Activated CD4-positive, alpha-beta T cell treated with anti-CD3 and anti-CD28 coated beads, Interleukin-2, amount 50 U/mL, for 48 hours (primary cell): ENCODE results near the gene DYNLRB2.

ENCODE experiments used
- DNase-seq, 2 experiments: peaks; one replicate each; pipeline ENCODE4 v3.0.0-alpha.2; 2020

DYNLRB2 gene

DNA sequence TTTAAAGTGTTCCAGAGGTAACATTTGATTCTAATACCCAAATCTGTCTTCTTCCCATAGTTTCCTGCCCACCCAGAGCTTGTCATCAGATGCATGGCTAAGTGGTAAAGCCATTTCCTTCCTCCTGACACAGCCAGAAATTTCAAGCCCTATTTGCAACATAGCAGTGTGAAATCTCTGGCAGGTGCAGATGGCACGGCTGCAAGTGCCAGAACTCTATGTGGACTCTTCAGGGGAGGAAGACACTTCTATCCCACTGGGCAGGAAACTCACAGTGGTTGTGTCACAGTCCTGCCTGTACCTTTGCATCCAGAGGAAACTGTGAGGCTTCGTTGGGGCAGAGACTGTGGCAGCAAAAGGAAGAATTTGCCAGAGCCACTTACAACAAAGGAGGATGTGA, 13.2 kb downstream of the DYNLRB2 start:
- no peak for DNase-seq

DNA sequence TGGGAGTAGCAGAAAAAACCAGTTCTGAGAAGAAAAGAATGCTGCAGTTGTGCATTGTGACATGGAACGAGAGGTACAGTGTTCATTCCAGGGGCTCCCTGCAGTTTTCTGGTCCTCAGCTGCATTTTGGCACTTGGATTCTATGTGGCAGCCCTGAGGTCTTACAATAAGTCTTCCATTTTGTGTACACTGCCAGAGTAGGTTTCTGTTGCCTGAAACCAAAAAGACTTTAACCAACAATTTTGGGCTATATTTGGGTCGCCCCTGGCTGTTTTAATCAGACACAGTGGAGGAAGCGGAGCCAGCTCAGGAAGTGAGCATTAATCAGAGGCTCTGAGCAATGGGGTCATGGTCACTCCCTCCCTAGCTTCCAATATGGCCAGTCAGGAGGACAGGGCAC, 15.7 kb downstream of the DYNLRB2 start:
- no peak for DNase-seq

DNA sequence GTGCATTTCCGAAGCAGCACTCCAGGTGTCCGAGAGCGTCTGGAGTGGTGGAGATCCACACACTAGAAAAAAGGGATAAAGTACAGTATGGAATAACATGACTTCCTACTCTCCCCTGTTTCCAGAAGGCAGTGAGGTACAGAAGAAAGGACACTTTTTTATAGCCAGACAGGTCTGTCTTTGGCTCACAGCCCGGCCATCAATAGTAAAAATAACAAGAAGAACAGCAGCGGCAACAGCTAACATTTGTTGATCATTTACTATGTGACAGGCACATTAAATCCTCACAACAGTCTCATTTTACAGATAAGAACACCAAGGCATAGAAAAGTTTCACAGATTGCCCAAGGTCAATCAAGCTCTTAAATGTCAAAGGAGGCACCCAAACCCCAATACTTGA, 16.2 kb downstream of the DYNLRB2 start:
- DNase-seq = no peak

DNA sequence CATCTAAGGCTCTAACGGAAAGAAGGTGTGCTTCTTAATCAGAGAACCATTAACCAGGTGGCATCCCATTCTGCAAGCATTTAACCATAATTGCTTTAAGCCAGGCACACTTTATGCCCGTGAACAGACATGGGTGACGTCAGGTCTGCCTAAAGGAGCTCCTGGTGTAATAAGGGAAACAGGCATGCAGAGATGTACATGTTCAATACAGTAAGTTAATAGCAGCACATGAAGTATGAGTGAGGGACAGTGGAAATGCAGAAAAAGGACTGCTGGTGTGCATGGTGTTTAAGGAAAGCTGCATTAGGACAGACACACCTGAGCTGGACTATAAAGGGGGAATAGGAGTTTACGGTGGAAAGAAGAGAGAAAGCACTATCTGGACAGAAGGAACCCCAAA, 18.6 kb downstream of the DYNLRB2 start:
- no peak for DNase-seq

DNA sequence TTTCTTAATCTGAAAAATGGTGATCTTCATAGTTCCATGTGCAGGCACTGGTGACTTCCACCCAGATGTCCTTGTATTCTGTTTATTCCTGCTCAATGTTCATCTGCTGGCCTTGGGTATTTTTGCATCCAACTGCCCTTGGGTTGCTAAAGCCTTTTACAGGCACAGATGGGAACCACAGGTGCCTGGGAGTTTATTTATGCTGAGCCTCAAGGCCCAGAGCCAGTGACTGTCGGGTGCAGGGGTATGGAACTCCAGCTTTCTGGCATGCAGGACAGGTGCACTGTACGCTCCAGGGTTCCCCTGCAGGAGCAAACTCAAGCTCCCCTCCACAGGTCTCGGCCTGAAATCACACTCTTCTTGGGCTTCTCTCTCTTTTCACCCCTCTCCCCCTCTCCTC, 22.3 kb downstream of the DYNLRB2 start:
- DNase-seq = no peak

DNA sequence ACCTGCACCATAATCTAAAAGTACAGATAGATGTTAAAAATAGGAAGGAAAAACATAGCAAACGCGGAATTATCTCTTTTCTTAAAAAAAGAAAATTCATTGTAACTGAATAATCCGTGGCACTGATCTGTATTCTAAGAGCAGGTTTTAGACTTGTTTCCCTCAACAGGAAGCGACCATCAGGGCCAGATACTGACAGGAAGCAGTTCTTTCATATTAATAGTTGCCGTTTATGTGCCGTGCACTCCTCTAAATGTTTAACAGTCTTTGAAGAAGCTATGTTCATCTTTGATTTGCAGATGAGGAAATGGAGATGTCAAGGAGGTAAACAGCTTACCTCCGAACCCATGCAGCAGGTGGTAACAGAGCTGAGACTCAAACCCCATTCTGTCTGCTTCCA, 23.6 kb downstream of the DYNLRB2 start:
- no peak for DNase-seq

DNA sequence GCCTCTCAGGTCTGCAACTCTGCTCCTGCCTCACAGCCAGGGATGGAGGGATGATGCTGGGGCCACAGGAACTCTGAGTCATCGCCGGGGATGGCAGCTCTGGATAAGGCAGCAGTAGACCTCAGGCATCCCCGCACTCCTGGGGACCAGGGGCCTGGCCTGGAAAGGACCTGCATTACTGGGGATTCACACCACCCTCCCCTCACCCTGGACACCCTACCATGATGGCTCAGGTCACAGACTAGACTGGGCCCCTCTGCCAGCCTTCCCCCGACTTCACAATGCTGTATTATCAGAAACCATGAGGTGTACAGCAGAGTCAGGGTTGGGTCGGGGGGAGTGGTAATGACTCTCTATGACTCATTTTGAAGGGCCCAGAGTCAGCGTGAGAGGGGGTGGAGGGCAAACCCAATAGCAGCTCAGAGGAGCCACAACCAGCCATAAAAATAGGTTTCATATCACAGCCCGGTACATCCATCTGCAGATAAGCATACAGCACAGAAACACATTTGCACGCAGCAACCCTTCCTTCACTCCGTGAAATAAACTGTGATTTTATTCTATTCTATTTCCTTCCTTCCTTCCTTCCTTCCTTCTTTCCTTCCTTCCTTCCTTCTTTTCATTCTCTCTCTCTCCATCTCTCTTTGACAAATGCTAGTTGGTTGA, 28.8 kb downstream of the DYNLRB2 start:
- peak; percentile 77 to 86 for DNase-seq

DNA sequence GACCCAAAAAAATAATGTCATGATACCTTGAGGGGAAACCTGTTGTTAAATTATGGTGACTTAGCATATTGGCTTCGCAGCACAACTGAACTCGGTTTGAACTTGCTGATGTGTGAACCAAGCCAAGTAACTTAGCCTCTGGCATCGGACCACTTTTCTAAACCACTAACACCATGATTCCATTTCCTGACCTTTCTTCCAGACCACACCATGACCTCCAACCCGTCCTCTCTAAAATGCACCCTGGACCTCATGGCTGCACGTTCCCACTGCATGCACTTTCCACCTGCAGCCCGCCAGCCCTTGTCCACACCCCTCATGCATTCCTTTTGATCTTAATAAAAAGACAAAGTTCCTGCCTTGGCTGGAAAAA, 29.3 kb downstream of the DYNLRB2 start:
- DNase-seq = no peak

DNA sequence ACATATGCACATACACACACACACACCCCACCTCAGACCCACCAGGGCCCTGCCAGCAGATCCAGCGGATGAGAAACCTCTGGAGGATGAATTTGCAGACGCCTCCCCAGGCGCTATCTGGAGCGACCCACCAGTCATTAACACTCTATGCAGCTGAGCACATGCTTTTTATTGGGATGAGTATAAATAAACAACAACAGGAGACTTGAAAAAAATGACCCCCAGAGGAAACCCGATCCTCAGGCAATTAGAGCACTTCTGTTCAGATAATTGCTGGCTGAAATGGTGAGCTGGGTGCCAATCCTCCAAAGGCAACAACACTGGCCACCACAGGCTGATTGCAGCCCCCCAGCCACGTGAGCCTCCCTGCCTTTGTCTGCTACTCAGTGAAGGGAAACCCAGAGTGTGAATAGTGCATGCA, 32.9 kb downstream of the DYNLRB2 start:
- no peak for DNase-seq

DNA sequence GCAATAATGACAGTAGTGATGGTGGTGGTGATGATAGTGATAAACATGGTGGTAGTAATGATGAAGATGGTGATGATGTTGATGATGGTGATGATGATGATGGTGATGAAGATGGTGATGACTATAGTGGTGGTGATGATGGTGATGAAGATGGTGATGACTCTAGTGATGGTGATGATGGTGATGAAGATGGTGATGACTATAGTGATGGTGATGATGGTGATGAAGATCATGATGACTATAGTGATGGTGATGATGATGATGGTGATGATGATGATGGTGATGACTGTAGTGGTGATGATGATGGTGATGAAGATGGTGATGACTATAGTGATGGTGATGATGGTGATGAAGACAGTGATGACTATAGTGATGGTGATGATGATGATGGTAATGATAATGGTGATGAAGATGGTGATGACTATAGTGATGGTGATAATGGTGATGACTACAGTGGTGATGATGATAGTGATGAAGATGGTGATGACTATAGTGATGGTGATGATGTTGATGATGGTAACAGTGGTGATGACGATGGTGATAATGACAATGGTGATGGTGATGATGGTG, 35.6 kb downstream of the DYNLRB2 start:
- DNase-seq = no peak

DNA sequence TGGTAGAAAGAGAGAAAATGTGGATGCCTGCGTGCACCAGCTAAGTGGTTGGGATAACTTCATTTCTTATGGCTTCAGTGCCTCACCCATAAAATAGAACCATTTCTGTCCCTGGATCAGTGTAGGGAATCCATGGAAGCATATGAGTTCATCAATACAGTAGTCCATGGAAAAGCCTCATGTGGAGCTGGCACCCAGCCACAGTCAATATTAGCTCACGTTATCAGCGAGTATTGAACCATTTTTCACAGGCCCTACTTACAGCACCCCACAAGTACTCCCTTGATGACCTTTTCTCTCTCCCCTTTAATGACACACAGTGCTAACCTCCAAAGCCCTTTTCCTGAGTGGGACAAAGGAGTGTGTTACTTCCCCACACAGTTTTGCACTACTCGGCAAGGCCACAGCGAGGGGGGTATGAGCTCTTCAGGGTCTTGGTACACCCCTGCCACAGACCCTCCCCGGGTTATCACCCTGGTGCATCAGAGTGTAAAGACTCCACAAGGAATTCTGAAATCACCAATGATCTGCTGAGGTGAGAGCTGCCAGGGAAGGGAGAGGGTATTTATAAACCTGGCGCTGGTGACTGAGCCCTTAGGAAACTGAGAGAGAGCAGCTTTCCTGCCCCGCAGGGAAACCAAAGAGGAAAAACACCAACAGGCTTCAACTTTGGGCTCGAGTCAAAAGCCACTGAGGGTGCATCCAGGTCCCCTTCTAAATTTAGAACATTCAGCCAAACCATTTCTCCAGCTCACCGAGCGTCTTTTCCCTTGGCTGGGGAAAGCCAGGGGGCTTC, 36.9 kb downstream of the DYNLRB2 start:
- DNase-seq = no peak

DNA sequence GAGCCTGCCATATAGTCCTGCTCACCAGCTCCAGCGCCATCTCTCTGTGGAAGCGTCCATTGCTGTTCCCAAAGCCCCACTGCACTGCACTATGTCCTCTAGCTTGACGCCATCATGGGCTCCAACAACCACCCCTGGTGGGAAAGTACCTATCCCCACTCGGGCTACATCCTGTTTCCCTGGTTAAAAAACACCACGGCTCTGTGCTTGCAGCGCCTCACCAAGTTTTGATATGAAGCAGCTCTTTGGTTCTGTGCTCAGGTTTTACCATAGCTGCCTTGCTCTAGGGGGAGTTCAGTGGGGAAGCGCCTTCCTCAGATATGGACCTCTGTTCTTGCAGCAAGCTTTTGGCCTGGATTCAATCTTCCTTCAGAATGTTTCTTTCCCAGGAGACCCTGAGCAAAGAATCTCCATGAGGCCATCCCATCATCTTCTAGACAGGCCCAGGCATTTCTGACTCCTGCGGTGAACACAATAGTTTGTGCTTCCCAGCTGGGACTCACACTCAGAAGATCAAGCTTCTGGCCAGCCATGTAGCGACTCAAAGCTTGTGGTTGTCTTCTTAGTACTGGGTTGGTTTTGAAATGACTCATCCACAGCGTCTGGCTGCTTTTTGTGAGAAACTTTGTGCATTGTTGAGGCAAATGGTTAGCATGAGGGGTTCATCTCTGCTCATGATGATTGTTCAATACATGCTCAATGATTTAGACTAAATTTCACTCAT, 39.5 kb downstream of the DYNLRB2 start:
- DNase-seq = peak; percentile 70 to 79

DNA sequence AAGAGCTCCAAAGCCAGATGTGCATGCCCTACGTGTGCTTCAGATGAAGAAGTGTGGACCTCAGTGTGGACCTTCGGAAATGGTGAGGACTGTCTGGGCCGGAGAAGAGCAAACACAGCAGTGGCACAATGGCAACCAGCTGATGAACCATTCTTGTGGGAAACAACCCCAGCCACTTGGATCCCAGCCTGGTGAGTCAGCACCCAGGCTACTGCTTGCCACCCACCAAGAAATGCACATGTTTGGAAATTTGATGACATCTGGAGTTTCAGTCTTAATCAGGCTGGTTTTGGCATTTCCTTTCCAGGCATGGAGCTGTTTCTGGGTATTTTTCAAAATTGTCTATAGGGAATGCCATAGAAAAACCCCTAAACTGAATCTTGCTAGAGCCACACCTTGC, 42.7 kb downstream of the DYNLRB2 start:
- DNase-seq = peak; percentile 69 to 77

DNA sequence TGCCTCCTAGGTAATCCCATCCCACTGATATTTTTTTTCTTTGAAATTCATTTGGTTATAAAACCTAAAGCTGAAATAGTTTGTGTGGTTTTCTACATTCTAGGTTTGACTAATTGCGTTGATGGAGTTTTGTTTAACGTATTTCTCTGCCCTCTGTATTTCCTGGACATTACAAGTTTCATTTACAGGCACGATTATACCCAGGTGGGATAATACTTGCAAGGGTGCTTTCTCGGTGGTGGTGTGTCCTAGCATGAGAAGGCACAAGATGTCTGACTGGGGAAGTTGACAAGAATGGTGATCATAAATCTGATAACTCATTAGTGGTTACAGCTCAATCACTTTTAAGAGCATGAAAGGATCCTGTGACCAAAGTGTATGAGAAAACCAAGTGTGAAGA, 45.0 kb downstream of the DYNLRB2 start:
- no peak for DNase-seq

DNA sequence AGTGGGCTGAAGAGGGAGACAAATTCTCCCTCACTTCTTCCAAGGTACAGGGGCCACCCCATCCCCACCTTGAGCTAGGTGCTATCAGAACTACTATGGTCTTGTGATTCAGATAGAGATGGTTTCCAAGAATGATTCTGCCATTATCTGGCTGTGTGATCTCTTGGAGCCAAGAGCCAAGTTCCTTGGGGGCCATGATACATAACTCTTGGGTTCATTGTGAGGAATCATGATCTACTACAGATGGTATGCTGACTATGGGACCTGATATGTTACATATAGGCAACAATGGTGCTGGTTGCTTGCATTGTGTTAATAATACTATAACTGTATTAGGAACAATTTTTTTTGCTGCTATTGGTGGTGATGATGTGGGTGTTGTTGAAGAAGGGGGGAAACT, 45.7 kb downstream of the DYNLRB2 start:
- no peak for DNase-seq

DNA sequence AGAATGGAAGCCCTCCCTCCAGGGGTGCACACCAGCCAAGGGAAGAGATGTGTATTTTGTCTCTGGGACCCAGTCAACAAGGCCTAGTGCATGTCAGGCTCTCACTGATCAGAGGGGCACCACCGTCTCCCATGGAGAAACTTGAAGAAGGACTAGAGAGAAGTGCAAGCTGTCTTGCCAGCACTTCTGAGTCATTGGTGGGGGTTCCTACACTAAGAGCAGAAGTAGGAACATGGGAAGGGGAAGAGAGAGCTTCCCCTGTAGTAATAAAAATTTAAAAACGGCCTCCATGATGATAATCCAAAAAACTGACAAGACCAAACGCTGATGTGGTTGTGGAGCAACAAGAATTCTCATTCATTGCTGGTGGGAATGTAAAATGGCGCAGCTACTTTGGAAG, 46.3 kb downstream of the DYNLRB2 start:
- DNase-seq = no peak

DNA sequence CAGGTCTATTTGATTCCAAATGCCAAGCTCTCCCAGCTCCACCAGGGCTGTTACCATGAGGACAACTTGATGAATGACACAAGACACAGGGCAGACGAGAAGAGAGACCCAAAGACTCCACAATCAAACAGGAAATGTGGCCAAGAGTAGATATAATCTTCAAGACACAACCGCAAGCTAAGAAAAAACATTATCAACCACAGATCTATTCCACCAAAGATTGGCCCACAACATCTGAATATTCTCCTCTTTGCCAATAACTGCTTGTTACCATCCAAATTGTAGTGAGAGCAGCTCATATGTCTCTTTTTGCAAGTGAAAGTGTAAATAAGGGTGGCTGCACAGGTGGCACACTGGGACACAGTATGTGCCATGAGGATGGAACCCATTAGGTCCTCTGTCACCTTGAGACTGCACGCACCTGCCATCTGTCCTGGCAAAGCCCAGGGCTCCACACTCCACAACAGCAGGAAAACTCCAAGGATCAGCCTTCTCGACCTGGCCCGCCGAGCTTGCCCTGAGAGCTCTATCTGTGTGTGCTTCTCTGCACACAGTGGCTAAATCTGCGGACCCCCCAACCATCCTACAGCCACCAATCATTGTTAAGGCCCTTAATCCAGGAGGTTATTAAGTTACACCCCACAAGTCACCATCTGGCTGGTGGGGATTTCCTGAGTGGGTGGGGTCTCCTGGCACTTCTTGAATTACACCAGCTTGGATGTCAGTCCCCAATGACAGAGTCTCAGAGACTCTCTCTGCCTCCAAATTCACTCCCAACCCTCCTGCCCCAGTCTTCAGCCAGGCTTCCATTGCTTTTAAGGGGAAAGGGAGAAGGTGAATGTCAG, 50.5 kb downstream of the DYNLRB2 start:
- no peak for DNase-seq

DNA sequence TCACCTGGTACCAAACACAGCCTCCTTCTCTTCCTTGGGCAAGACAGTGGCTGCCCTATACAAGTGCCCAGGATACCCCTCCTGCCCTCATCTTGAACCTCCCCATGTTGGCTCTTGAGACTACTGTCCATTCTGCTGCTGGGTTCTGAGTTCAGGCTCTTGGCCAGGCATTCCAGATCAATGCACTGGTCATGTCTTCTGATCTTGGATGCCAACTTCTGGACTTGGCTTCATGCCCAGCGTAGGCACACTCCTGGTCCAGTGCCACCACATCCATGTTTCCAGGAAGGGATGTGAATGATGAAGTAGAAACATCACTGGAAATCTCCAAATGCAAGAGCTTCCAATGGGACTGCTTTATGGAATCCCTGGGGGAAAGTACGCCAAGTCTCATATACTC, 51.5 kb downstream of the DYNLRB2 start:
- no peak for DNase-seq

DNA sequence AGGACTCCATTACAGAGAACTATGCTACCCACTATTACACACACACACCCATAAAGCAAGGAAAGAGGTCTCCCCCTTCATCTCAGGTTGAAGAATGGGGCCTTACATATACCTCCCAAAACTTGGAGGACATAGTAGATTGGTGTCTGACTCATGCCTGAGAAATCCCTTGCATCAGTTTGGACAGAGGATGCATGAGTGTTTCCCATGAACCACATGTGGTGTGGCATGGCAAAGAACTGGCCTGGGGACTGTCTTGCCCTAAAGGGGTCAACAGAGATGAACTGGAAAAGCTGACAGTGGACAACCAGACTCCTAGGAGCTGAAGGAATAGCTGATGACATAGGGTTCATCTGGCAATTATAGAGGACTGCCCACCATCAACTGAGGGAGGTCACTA, 54.0 kb downstream of the DYNLRB2 start:
- DNase-seq = no peak

DNA sequence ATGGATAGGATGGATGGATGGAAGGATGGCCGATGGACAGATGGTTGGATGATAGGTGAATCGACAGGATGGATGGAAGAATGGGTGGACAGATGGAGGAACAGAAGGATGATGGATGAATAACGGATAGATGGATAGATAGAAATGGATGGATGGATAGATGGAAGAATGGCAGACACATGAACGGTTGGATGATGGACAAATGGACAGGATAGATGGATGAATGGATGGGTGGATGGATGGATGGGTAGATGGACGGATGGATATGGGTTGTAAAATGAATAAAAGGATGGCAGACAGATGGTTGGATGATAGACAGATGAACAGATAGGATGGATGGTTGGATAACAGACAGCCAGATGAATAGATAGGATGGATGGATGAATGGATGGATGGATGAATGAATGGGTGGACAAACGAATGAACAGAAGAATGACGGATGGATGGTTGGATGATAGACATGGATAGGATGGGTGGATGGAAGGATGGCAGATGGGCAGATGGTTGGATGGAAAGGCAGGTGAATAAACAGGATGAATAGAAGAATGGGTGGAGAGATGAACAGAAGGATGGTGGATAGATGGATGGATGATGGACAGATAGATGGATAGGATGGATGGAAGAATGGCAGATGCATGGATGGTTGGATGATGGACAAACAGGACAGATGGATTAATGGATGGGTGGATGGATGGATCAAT, 55.9 kb downstream of the DYNLRB2 start:
- DNase-seq = no peak

DNA sequence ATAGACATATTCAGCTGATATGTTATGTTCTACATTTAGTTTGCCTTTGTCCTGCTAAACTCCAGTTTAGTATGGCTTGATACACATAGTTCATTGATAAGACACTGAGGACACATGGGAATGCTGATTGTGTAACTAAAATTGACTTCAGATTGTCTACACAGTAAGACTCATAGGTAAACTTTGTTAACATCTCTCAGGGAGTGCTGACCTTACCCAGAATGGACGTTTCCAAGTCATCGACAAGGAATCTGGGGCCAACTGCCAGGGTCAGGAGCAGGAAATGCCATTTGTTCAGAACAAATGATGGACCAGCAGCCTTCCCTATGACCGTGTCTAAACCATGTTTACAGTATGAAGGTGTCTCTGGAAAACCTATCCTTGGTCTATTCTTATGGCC, 58.7 kb downstream of the DYNLRB2 start:
- DNase-seq = no peak
